Calu3 (cell line): ENCODE results near the gene C22orf42. TPM values are rescaled to one million over a fixed set of nuclear protein-coding genes. Genes with fewer than 3 reads are reported as not detected.

Experiments
- BruUV-seq: library from RNA; stranded (reverse); fragments of 400-500 nt; replicated peaks from 2 replicates; lab custom pipeline; 2021; lab: Mats Ljungman, UMichigan
- CTCF ChIA-PET: fragments of 300-600 bp; sonication (Branson Sonifier 250); formaldehyde crosslinking; loops from one replicate; lab custom pipeline; 2022; ENCODE audit warnings: antibody characterized with exemption; lab: Charles Lee
- DNase-seq: peaks from one replicate; pipeline ENCODE4 v3.0.0; 2022
- H3K27ac Mint-ChIP-seq: one replicate; pipeline ENCODE4 v1.8.0; 2022; ENCODE audit warnings: mixed read lengths; ENCODE audit not compliant: unreplicated experiment
- H3K27me3 Mint-ChIP-seq: one replicate; pipeline ENCODE4 v1.8.0; 2022; ENCODE audit warnings: mixed read lengths; ENCODE audit not compliant: unreplicated experiment
- H3K36me3 Mint-ChIP-seq: one replicate; pipeline ENCODE4 v1.8.0; 2022; ENCODE audit warnings: mild to moderate bottlenecking, moderate library complexity, mixed read lengths; ENCODE audit not compliant: insufficient read depth, unreplicated experiment
- H3K4me1 Mint-ChIP-seq: one replicate; pipeline ENCODE4 v1.8.0; 2022; ENCODE audit warnings: mild to moderate bottlenecking, low read depth, mixed read lengths; ENCODE audit not compliant: unreplicated experiment
- H3K4me3 Mint-ChIP-seq: one replicate; pipeline ENCODE4 v1.8.0; 2022; ENCODE audit warnings: mild to moderate bottlenecking, low read depth, moderate library complexity, mixed read lengths; ENCODE audit not compliant: unreplicated experiment
- H3K9me3 Mint-ChIP-seq: one replicate; pipeline ENCODE4 v1.8.0; 2022; ENCODE audit warnings: low read depth, mixed read lengths; ENCODE audit not compliant: unreplicated experiment
- intact Hi-C: fragments of 100-400 bp; cut with micrococcal nuclease; formaldehyde crosslinking; loops from one replicate; pipeline ENCODE4 v1.10.0; 2022; ENCODE audit not compliant: unreplicated experiment
- total RNA-seq: library from RNA; stranded (reverse); gene quantifications from 2 replicates; pipeline ENCODE4 v1.2.3, GENCODE V29; 2022
- TF ChIP-seq, protein P1 (sequence below): fragments of 200-600 bp; IDR thresholded peaks from one replicate; pipeline ENCODE4 v1.8.0; 2022; ENCODE audit warnings: antibody characterized with exemption; ENCODE audit not compliant: unreplicated experiment

The C22orf42 gene
- total RNA-seq, 1 experiment from 2014 or later, result not detected

DNA sequence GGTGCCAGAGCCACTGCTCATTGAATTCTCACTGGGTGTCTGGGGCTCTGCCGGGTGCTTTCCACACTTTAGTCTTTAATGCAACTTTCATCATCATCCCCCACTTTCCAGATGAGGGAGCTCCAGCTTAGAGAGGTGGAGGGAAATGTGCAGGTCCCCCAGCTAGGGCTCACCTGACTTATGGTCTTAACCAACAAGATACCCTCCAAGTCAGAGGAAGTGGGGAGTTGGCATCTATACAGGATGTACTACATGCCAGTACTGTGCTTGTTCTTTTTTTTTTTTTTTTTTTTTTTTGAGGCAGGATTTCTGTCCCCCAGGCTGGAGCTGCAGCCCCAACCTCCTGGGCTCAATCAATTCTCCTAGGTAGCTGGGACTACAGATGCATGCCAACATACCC lies 26.3 kb downstream of the C22orf42 start:
- CTCF ChIA-PET, result no interaction called here
- Mint-ChIP-seq H3K9me3 (no peaks in the 10 kb centered on the region), H3K36me3 (peaks cover 6% of the 10 kb centered on the region), H3K27ac (no peak overlapping the region), H3K4me3 (no peak overlapping the region), H3K27me3 (no peaks in the 10 kb centered on the region), H3K4me1 (peaks cover 18% of the 10 kb centered on the region)
- no peak for DNase-seq
- BruUV-seq, result no TSS peak
- intact Hi-C loops, result no loop called here
- TF ChIP-seq, protein P1, sequence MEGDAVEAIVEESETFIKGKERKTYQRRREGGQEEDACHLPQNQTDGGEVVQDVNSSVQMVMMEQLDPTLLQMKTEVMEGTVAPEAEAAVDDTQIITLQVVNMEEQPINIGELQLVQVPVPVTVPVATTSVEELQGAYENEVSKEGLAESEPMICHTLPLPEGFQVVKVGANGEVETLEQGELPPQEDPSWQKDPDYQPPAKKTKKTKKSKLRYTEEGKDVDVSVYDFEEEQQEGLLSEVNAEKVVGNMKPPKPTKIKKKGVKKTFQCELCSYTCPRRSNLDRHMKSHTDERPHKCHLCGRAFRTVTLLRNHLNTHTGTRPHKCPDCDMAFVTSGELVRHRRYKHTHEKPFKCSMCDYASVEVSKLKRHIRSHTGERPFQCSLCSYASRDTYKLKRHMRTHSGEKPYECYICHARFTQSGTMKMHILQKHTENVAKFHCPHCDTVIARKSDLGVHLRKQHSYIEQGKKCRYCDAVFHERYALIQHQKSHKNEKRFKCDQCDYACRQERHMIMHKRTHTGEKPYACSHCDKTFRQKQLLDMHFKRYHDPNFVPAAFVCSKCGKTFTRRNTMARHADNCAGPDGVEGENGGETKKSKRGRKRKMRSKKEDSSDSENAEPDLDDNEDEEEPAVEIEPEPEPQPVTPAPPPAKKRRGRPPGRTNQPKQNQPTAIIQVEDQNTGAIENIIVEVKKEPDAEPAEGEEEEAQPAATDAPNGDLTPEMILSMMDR, result no peak

- BruUV-seq, result no TSS peak
- H3K4me1 Mint-ChIP-seq, result peaks cover 11% of the 10 kb centered on the region
Measured at GRCh38 chr22:32132126-32132525, 27.0 kb downstream of the C22orf42 start.

DNA sequence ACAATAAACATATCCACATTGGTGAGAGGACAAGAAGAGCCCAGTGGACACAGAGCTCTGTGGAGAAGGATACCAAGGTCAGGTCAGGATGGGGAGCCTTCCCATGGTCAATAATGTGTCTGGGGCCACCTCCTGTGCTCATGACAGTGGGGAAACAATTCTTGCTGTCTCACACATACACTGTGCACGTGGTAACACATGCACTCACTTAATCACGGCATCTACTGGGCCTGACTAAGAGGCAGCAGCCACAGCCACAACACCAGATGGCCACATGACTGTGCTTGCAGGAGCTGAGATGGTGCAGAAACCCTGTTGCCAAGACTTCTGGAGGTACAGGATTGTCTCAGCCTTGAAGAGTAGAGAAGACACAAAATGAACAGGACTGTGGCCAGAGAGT lies 28.6 kb downstream of the C22orf42 start:
- Mint-ChIP-seq H3K27me3 (no peaks in the 10 kb centered on the region), H3K27ac (no peak overlapping the region), H3K4me1 (peaks cover 3% of the 10 kb centered on the region), H3K4me3 (no peak overlapping the region), H3K36me3 (no peaks in the 10 kb centered on the region), H3K9me3 (no peaks in the 10 kb centered on the region)
- BruUV-seq, result no TSS peak
- CTCF ChIA-PET, result interaction anchor here (0.5 to 0.7 kb wide), 3 partner anchors 139 to 1132 kb away, joined by 3 to 6 read pairs (median 3); no protein-coding TSS in a partner anchor
- no peak for DNase-seq
- intact Hi-C loops, result no loop called here
- TF ChIP-seq, protein P1, result no peak

More at GRCh38 chr22:32132126-32132525, 27.0 kb downstream of the C22orf42 start:
- H3K27ac Mint-ChIP-seq, result no peak overlapping the region
- TF ChIP-seq, protein P1, result no peak
- no peak for DNase-seq
- intact Hi-C loops, result no loop called here
- no peaks in the 10 kb centered on the region for H3K36me3 Mint-ChIP-seq
- H3K9me3 Mint-ChIP-seq, result no peaks in the 10 kb centered on the region
- CTCF ChIA-PET, result no interaction called here
- H3K27me3 Mint-ChIP-seq, result no peaks in the 10 kb centered on the region
- no peak overlapping the region for H3K4me3 Mint-ChIP-seq

- DNase-seq, result no peak
- Mint-ChIP-seq H3K27ac (no peak overlapping the region), H3K4me3 (no peak overlapping the region), H3K9me3 (no peaks in the 10 kb centered on the region), H3K36me3 (no peaks in the 10 kb centered on the region), H3K4me1 (no peaks in the 10 kb centered on the region), H3K27me3 (peaks cover 15% of the 10 kb centered on the region)
- BruUV-seq, result no TSS peak
- intact Hi-C loops, result no loop called here
- TF ChIP-seq, protein P1, result no peak
- CTCF ChIA-PET, result no interaction called here
Measured at GRCh38 chr22:32127904-32128303, 31.2 kb downstream of the C22orf42 start.
